LNCAP (cell line): ENCODE measurements around the gene ZNF805.

Source experiments
- CTCF ChIP-seq: fragments of 450-650 bp; IDR thresholded peaks from 2 replicates; pipeline ENCODE4 v1.5.1; 2017; ENCODE audit warnings: mild to moderate bottlenecking

Gene ZNF805

GRCh38 chr19:57271280-57271679, 30.8 kb downstream of the ZNF805 start:
- no peak for TF ChIP-seq CTCF

- TF ChIP-seq CTCF: no peak
Observed at GRCh38 chr19:57273014-57273413, 32.6 kb downstream of the ZNF805 start.

GRCh38 chr19:57276430-57276829, 36.0 kb downstream of the ZNF805 start:
- no peak for TF ChIP-seq CTCF

- no peak; the same call in 1 of the 2 replicates for TF ChIP-seq CTCF
Observed at GRCh38 chr19:57279418-57280164, 39.2 kb downstream of the ZNF805 start.

- no peak for TF ChIP-seq CTCF
Observed at GRCh38 chr19:57280165-57280961, 39.9 kb downstream of the ZNF805 start, which contains the start of gene ZNF460. ZNF460 (plus strand) TSS chr19:57280485; CDS start chr19:57280807, 322 bp downstream.

- no peak for TF ChIP-seq CTCF
Observed at GRCh38 chr19:57280962-57281400, 40.5 kb downstream of the ZNF805 start.

- TF ChIP-seq CTCF: no peak
Observed at GRCh38 chr19:57282011-57282643, 41.7 kb downstream of the ZNF805 start.
